Adrenal gland (tissue), 12 donors: Measurements from ENCODE around the gene KRT79. TPM values are rescaled to one million over a fixed set of nuclear protein-coding genes. Genes with fewer than 3 reads are reported as not detected.

Source experiments
- DNase-seq, 7 donors: peaks; one replicate each; pipeline ENCODE4 v3.0.0-alpha.2; 2019 to 2020
- H3K27ac ChIP-seq, 5 donors: fragments of 200-600 bp; sonication (generic) in 4 of 5; 1 replicate in 3 of 5; 2 replicates in 2 of 5; pipeline versions ENCODE4 v1.5.1 to v1.8.0; 2016 to 2020; ENCODE audit warnings: mild to moderate bottlenecking in 1 of 5
- H3K27me3 ChIP-seq: fragments of 200-600 bp; 2 replicates; pipeline ENCODE4 v1.8.0; 2021
- H3K36me3 ChIP-seq, 2 donors: fragments of 200-600 bp; replicated peaks in 1 of 2; 1 replicate in 1 of 2; 2 replicates in 1 of 2; pipeline versions ENCODE4 v1.5.1 to v1.8.0; 2018 to 2022
- H3K4me1 ChIP-seq, 2 donors: fragments of 200-600 bp; replicated peaks in 1 of 2; 1 replicate in 1 of 2; 2 replicates in 1 of 2; pipeline versions ENCODE4 v1.5.1 to v1.8.0; 2018 to 2021
- H3K4me3 ChIP-seq, 4 donors: fragments of 200-600 bp; sonication (generic) in 3 of 4; one replicate each; pipeline ENCODE4 v1.5.1; 2016 to 2018
- H3K9me3 ChIP-seq, 3 donors: fragments of 200-600 bp; sonication (generic) in 1 of 3; replicated peaks in 1 of 3; 1 replicate in 2 of 3; 2 replicates in 1 of 3; pipeline versions ENCODE4 v1.5.1 to v1.8.0; 2016 to 2021
- CTCF ChIP-seq, 6 experiments: fragments of 450-650 bp in 4 of 6; fragments of 200-600 bp in 2 of 6; sonication (generic) in 1 of 6; IDR thresholded peaks; 1 replicate in 5 of 6; 2 replicates in 1 of 6; pipeline versions ENCODE4 v1.5.1 to v1.8.0; 2016 to 2021; ENCODE audit warnings: antibody characterized with exemption in 6 of 6, mild to moderate bottlenecking in 2 of 6, moderate library complexity in 1 of 6
- POLR2A ChIP-seq, 2 donors: fragments of 450-650 bp; IDR thresholded peaks; one replicate each; pipeline ENCODE4 v1.6.1; 2017; ENCODE audit warnings: antibody characterized with exemption in 2 of 2, mild to moderate bottlenecking in 2 of 2, moderate library complexity in 1 of 2
- WGBS, 4 donors: extraction: QIAGEN DNeasy Blood & Tissue Kit in 2 of 4; methylation state at CpG; one replicate each; pipeline versions ENCODE4 v1.1.5 to v1.1.7; 2013 to 2017; 5-methylcytosine and 5-hydroxymethylcytosine counted together
- intact Hi-C, 2 donors: fragments of 100-400 bp; cut with DNase I; formaldehyde crosslinking; loops; one replicate each; pipeline versions ENCODE4 v1.14.1 to v1.15.0; 2022 to 2023
- polyA plus RNA-seq, 3 donors: library from polyadenylated mRNA; stranded (reverse); fragments of 200-250 nt in 2 of 3; fragments of 350-450 nt in 1 of 3; fragmentation: Illumina TruSeq in 1 of 3; extraction: RNeasy Lipid Tissue Mini Kit (QIAGEN cat#74804) in 1 of 3; gene quantifications; one replicate each; pipeline ENCODE4 v1.2.3, GENCODE V29; 2013 to 2014
- total RNA-seq, 9 donors: library from RNA; depleted of rRNA in 4 of 9; stranded (reverse); fragments of >200 nt in 4 of 9; fragments of 120-200 nt in 1 of 9; fragmentation: NEBNext Ultra II Directional in 1 of 9; extraction: Animal tissue kit (Norgen Biotek cat#: 25700) in 1 of 9; gene quantifications; one replicate each; pipeline versions ENCODE4 v1.1.0 to v1.2.4, GENCODE V29; 2013 to 2023
- donor health status: healthy with polysubstance abuse.
- donor health status: Bipolar disorder and iron deficiency.
- donor health status: DM: yes; HTN: yes; CAD: no.
- donor health status: DM: no; HTN: no; CAD: no.
- donor health status: DM: no; HTN: no; CAD: no.
- donor health status: DM: yes; HTN: yes; CAD: no.

The KRT79 gene
- total and polyA plus RNA-seq, 12 donors, result 0.24 TPM; not detected in 11

DNA sequence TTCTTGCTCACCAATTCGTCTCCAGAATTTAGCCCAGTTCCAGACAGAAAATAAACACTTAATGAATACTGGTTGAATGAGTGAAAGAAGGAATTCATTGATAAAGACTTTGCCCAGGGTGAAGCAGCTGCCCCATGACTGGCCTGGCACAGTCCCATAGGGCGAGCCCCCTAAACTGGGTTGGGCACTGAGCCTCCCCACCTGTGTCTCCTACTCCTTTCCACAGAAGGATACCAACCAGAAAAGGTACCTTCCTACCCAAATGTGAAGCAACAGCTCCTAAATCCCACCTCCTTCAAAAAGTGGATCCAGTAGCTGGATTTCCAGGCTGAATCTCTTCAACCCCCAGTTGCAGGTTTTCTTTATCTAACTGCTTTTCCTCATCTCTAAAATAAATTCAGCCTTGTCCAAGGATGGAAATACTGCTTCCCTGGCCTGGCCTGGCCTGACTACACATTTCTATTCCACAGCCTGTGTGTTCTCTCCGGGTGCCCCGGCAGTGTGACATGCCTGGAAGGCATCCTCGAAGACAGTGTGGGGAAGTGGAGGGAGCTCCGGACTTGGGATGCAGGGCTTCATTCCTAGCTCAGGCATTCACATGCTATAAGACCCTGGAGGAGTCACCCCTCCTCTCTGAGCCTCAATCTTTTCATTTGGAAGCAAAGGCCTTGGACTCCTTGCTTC lies 45.8 kb downstream of the KRT79 start:
- TF ChIP-seq POLR2A (IDR thresholded peaks at IDR 0.05) (no peak), CTCF (IDR thresholded peaks at IDR 0.05) (no peak)
- Histone ChIP-seq H3K4me1 (no peaks in the 10 kb centered on the region), H3K9me3 (no peaks in the 10 kb centered on the region), H3K27me3 (peaks cover 16% of the 10 kb centered on the region), H3K4me3 (no peak overlapping the region), H3K27ac (no peak overlapping the region), H3K36me3 (no peaks in the 10 kb centered on the region)
- WGBS, 4 donors, result 76 to 83% (median 78%) methylated on average over 6 of the region's 6 CpGs
- intact Hi-C loops, result no loop called here
- no peak for DNase-seq

DNA sequence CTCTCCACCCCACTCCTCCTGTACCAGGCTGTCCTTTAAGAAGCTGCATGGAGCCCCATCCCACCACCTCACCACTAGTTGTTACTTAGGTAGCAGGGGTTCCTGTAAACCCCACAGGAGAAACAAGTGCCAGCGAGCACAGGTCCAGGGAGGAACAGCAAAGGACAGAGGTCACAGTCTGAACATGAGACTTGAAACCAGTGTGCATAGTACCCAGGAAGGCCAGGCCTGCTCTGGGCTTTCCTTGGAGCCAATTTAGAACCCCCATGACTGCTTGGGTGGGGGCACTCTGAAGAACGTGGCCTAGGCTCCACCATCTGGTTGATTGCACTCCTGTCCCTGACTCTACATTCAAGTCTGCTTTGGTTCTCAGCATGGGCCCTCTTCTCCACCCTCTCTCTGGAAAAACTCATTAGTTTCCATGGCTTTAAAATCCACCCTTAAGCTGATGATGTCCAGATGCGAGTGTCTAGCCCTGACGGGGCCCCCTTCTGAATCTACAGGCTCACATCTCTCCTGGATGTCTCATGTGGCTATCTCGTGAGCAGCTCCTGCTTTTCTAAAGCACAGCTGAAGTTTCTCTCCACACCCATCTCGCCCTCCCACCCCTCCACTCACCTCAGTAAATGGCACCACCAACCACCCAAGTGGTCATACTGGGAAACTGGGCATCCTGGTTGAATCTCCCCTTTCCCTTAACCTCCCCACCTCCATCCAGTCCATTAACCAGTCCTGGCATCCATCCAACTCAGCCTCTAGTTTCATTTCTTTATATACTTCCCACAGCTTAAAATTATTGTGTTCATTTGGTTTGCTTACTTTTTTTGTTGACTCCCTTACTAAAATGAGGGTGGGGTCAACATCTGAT lies 46.6 kb downstream of the KRT79 start:
- Histone ChIP-seq H3K4me3 (no peak overlapping the region), H3K9me3 (no peaks in the 10 kb centered on the region), H3K36me3 (no peaks in the 10 kb centered on the region), H3K27ac (no peak overlapping the region), H3K4me1 (no peaks in the 10 kb centered on the region), H3K27me3 (peaks cover 14% of the 10 kb centered on the region)
- WGBS, 4 donors, result 56 to 77% (median 74%) methylated on average over 6 of the region's 6 CpGs
- DNase-seq, result no peak
- intact Hi-C loops, result no loop called here
- TF ChIP-seq CTCF (IDR thresholded peaks at IDR 0.05) (no peak), POLR2A (IDR thresholded peaks at IDR 0.05) (no peak)

DNA sequence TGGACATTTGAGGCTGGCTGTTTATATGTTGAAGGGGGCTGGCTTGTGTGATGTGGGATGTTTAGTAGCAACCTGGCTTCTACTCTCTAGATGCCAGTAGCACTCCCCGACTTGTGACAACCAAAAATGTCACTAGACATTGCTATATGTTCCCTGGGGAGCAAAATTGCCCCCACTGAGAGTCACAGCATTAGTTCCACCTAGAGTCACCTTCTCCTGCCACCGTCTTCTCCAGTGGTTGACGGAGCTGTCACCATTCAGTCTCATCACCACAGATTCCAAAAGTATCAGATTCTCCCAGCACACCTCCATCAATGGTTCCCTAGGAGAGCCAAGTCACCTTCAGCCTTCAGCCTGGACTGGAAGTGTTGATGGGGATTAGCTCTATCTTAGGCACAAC lies 49.2 kb downstream of the KRT79 start:
- H3K9me3 ChIP-seq, result no peaks in the 10 kb centered on the region
- TF ChIP-seq CTCF (IDR thresholded peaks at IDR 0.05) (no peak), POLR2A (IDR thresholded peaks at IDR 0.05) (no peak)
- H3K27me3 ChIP-seq, result peaks cover 11% of the 10 kb centered on the region
- H3K4me1 ChIP-seq, result no peaks in the 10 kb centered on the region
- H3K36me3 ChIP-seq, result no peaks in the 10 kb centered on the region
- no peak for DNase-seq
- 72 to 85% (median 75%) methylated on average over 3 of the region's 3 CpGs for WGBS, 4 donors
- intact Hi-C loops, result no loop called here
- no peak overlapping the region for H3K4me3 ChIP-seq
- no peak overlapping the region for H3K27ac ChIP-seq

- 59 to 82% (median 76%) methylated on average over 6 to 7 of the region's 7 CpGs for WGBS, 4 donors
- H3K4me1 ChIP-seq, result no peaks in the 10 kb centered on the region
- peaks cover 5% of the 10 kb centered on the region for H3K27me3 ChIP-seq
- no peaks in the 10 kb centered on the region for H3K9me3 ChIP-seq
- DNase-seq, result no peak
- TF ChIP-seq CTCF (IDR thresholded peaks at IDR 0.05) (no peak), POLR2A (IDR thresholded peaks at IDR 0.05) (no peak)
- H3K36me3 ChIP-seq, result no peaks in the 10 kb centered on the region
- H3K27ac ChIP-seq, result no peak overlapping the region
- no peak overlapping the region for H3K4me3 ChIP-seq
- intact Hi-C loops, result no loop called here
Measured at GRCh38 chr12:52783563-52784316, 50.4 kb downstream of the KRT79 start.
